SK-N-MC (cell line): ENCODE measurements around the gene CAPN5.
"Not testable (repeated sequence)": the region's sequence is repeated elsewhere in the genome, so short reads cannot be mapped to it uniquely, and the experiment has no call there.

ENCODE experiments used
- DNase-seq: peaks from one replicate; pipeline ENCODE4 v3.0.0-alpha.2; 2011; ENCODE audit warnings: low read depth, low spot score
- H3K27ac ChIP-seq: fragments of 200-600 bp; sonication (generic); 2 replicates; pipeline ENCODE4 v1.5.1; 2016; ENCODE audit warnings: mixed run types
- H3K36me3 ChIP-seq: fragments of 200-600 bp; sonication (generic); 2 replicates; pipeline ENCODE4 v1.6.1; 2017; ENCODE audit warnings: antibody characterized with exemption, low read length, mixed read lengths; ENCODE audit not compliant: insufficient read depth
- H3K4me3 ChIP-seq: fragments of 200-600 bp; sonication (generic); 2 replicates; pipeline ENCODE4 v1.5.1; 2016
- H3K9ac ChIP-seq: fragments of 200-600 bp; sonication (generic); 2 replicates; pipeline ENCODE4 v1.8.0; 2017; ENCODE audit warnings: mixed run types, mixed read lengths; ENCODE audit not compliant: insufficient read length
- H3K9me3 ChIP-seq: fragments of 200-600 bp; sonication (generic); 2 replicates; pipeline ENCODE4 v1.6.1; 2017; ENCODE audit warnings: low read depth, mild to moderate bottlenecking, antibody characterized with exemption, low read length, moderate library complexity, mixed read lengths
- EZH2 ChIP-seq: fragments of 200-600 bp; sonication (generic); IDR thresholded peaks from one replicate; pipeline ENCODE4 v1.6.1; 2017; ENCODE audit warnings: antibody characterized with exemption
- FOXP2 ChIP-seq: optimal IDR thresholded peaks from 2 replicates; pipeline ENCODE3; 2011; ENCODE audit warnings: mild to moderate bottlenecking, moderate library complexity; ENCODE audit not compliant: insufficient read depth; ENCODE audit errors: extremely low read length, control extremely low read depth
- POLR2AphosphoS5 ChIP-seq: IDR thresholded peaks from 2 replicates; pipeline ENCODE4 v1.6.1; 2012; ENCODE audit warnings: mild to moderate bottlenecking, low read depth, low read length, borderline replicate concordance

CAPN5 gene

DNA sequence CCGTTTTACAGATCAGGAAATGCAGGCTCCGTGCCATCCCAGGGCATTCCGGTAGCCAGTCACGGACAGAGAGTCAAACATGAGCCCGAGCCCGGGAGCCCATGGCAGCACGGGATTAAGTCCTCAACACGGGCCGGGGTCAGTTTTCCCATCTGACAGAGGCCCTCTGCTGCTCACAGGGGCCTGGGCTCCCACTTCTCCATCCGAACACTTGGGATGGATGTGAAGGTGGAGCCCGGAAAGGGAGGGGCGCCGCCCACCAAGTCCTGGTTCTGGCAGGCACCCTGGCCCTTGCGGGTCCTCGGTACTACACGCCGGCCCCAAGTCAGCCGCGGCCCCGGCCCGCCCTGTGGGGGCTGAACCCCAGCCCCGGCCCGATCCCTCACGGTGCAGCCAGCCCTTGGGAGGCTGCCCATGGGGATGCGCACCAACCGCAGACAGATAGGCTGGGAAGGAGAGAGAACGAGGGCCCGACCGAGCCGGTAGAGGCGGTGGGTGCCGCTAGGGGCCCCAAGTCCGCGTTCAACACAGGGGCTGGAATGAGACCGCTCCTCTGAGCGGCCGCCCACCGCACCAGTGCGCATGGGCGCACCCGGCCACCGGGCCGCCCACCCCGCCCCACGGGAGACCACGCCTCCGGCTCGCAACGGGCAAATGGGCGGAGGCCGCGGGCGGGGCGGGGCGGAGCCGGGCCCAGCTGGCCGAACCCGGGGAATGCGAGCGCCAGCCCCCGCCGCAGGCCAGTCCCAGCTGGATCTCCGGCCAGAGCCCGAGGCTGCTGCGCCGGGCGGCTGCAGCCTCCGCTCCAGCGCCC lies at the start of gene CAPN5:
CAPN5 (plus strand) TSS at position 743 of the 814 bp plus-strand sequence. CDS start 17,916 bp downstream, outside the sequence.
- no peak for DNase-seq

GRCh38 chr11:77018396-77018924 lies 48.3 kb upstream of the CAPN5 start:
- not testable (repeated sequence) for DNase-seq, H3K27ac ChIP-seq, H3K9ac ChIP-seq

More for the DNA sequence above, at the start of gene CAPN5:
- H3K9ac ChIP-seq, result peak within 1 kb of the TSS; percentile 81
- H3K36me3 ChIP-seq, result no peaks in the 10 kb centered on the region
- no peaks in the 10 kb centered on the region for H3K9me3 ChIP-seq
- peak within 1 kb of the TSS; percentile 84 for H3K4me3 ChIP-seq
- no peak within 1 kb of the TSS for H3K27ac ChIP-seq
- TF ChIP-seq POLR2AphosphoS5, result peak; percentile 81
- no peak for TF ChIP-seq FOXP2

DNA sequence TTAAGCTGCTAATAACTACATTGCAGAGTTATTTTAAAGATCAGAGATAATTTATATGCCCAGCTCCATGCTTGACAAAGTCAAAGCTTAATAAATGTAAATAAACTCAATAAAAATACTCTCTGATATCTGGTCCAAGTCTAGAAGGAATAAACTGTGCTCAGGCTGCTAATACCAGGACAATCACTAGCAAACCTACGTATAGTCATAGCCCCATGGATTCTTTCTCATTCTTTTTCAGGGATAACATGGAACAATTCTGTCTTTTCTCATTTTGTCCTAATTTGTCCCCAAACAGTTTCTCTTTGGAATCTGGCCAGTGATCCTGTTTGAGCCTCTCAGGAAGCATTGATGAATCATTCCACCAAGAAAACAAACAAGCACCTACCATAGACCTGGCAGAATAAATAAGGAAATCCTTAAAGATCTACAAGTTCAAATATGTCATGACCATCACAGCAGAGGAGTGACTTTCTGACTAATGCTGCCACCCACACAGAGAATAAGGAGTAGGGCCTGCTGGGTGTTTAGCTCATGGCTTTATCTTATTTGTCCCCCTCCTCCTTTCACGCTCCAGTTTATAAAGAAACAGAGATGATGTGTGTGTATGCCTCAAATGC lies 46.7 kb upstream of the CAPN5 start:
- Histone ChIP-seq H3K4me3 (no peak overlapping the region), H3K36me3 (no peaks in the 10 kb centered on the region), H3K27ac (no peak overlapping the region), H3K9ac (no peak overlapping the region), H3K9me3 (no peaks in the 10 kb centered on the region)
- TF ChIP-seq EZH2 (no peak), FOXP2 (no peak), POLR2AphosphoS5 (no peak)
- DNase-seq, result no peak

More at GRCh38 chr11:77018396-77018924, 48.3 kb upstream of the CAPN5 start:
- not testable (repeated sequence) for H3K36me3 ChIP-seq, H3K4me3 ChIP-seq, H3K9me3 ChIP-seq

- TF ChIP-seq FOXP2 (no peak), EZH2 (no peak), POLR2AphosphoS5 (no peak)
- no peak for DNase-seq
- no peak overlapping the region for H3K27ac ChIP-seq
- no peak overlapping the region for H3K9ac ChIP-seq
- no peaks in the 10 kb centered on the region for H3K36me3 ChIP-seq
- H3K9me3 ChIP-seq, result no peaks in the 10 kb centered on the region
- no peak overlapping the region for H3K4me3 ChIP-seq
Observed at GRCh38 chr11:77020734-77021133, 46.0 kb upstream of the CAPN5 start.

DNA sequence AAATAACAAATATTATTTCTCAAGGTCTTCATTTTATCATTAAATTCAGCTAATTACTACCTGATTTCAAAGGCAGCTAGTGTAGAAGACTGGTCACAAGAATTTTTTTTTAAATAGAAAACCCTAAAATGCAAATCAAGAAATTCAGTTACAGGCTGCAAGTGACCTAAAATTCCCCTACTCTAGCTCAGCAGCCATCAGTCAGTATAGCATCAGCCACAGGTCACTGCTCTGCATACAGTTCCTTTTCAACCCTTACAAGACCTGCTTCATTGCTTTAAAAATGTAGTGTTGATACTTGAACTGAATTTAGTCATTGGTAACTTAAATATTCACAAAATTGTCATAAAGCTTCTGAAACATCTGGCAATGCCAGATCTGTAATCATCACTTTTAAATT lies 42.0 kb upstream of the CAPN5 start:
- TF ChIP-seq POLR2AphosphoS5 (no peak), FOXP2 (no peak), EZH2 (no peak)

GRCh38 chr11:77026221-77026620 lies 40.5 kb upstream of the CAPN5 start:
- no peak overlapping the region for H3K9ac ChIP-seq
- no peaks in the 10 kb centered on the region for H3K9me3 ChIP-seq
- H3K36me3 ChIP-seq, result no peaks in the 10 kb centered on the region
- H3K4me3 ChIP-seq, result no peak overlapping the region
- no peak for DNase-seq
- no peak overlapping the region for H3K27ac ChIP-seq
- TF ChIP-seq EZH2, result no peak
- TF ChIP-seq POLR2AphosphoS5, result no peak
- no peak for TF ChIP-seq FOXP2

More for the DNA sequence above, 42.0 kb upstream of the CAPN5 start:
- Histone ChIP-seq H3K27ac (no peak overlapping the region), H3K9me3 (no peaks in the 10 kb centered on the region), H3K9ac (no peak overlapping the region), H3K36me3 (no peaks in the 10 kb centered on the region), H3K4me3 (no peak overlapping the region)
- DNase-seq, result no peak

DNA sequence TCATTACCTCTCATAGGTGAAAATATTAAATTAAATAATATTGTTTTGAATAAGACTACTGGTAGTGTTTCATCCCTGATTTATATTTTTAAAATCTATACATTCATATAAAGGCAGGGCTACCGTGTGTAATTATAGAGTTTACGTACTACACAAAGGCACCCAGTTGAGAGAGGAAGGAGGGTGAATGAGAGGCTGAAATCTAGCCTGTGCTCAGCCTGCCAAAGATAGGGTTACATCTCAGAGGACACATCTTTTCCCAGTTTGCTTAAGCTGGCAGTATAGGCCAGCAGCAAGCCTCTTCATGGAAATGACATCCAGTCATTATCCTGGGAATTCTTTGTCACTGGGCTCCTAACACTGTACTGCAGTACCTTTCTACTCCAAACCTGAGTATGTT lies 40.0 kb upstream of the CAPN5 start:
- no peak for DNase-seq
- Histone ChIP-seq H3K9ac (no peak overlapping the region), H3K27ac (no peak overlapping the region), H3K9me3 (no peaks in the 10 kb centered on the region), H3K4me3 (no peak overlapping the region), H3K36me3 (no peaks in the 10 kb centered on the region)
- no peak for TF ChIP-seq FOXP2
- no peak for TF ChIP-seq POLR2AphosphoS5
- no peak for TF ChIP-seq EZH2

- TF ChIP-seq FOXP2 (no peak), POLR2AphosphoS5 (no peak), EZH2 (no peak)
- Histone ChIP-seq H3K27ac (no peak overlapping the region), H3K9me3 (no peaks in the 10 kb centered on the region), H3K4me3 (no peak overlapping the region), H3K36me3 (no peaks in the 10 kb centered on the region), H3K9ac (no peak overlapping the region)
- DNase-seq, result no peak
Observed at GRCh38 chr11:77027275-77027674, 39.5 kb upstream of the CAPN5 start.

GRCh38 chr11:77029829-77030228 lies 36.9 kb upstream of the CAPN5 start:
- H3K4me3 ChIP-seq, result no peak overlapping the region
- no peak for DNase-seq
- no peak overlapping the region for H3K9ac ChIP-seq
- no peaks in the 10 kb centered on the region for H3K36me3 ChIP-seq
- H3K27ac ChIP-seq, result no peak overlapping the region
- no peaks in the 10 kb centered on the region for H3K9me3 ChIP-seq
- no peak for TF ChIP-seq POLR2AphosphoS5
- no peak for TF ChIP-seq FOXP2
- TF ChIP-seq EZH2, result no peak
